GM13976 (cell line): ENCODE results near the gene XKRX.

ENCODE experiments used
- DNase-seq: peaks from one replicate; pipeline ENCODE4 v3.0.0; 2012; ENCODE audit warnings: low spot score
- in situ Hi-C: fragments of 300-500 bp; cut with MboI; formaldehyde crosslinking; loops from one replicate; pipeline ENCODE4 v1.12.0; 2022; ENCODE audit warnings: low sequenced_read_pairs, mixed read lengths, inconsistent platforms; ENCODE audit not compliant: unreplicated experiment
- TF ChIP-seq, protein P1 (sequence below): IDR thresholded peaks from 2 replicates; pipeline ENCODE4 v1.5.1; 2012; ENCODE audit warnings: borderline replicate concordance, mild to moderate bottlenecking; ENCODE audit not compliant: insufficient read depth; ENCODE audit errors: extremely low read depth, missing control alignments, control extremely low read depth

The XKRX gene

DNA sequence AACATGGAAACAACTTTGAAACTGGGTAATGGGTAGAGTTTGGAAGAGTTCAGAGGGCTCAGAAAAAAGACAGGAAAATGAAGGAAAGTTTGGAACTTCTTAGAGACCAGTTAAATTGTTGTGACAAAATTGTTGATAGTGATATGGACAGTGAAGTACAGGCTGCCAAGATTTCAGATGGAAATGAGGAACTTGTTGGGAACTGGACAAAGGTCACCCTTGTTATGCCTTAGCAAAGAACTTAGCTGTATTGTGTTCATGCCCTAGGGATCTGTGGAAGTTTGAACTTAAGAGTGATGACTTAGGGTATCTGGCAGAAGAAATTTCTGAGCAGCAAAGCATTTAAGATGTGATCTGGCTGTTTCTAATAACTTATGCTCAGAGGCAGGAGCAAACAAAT lies 35.6 kb upstream of the XKRX start:
- DNase-seq: no peak
- TF ChIP-seq, protein P1, sequence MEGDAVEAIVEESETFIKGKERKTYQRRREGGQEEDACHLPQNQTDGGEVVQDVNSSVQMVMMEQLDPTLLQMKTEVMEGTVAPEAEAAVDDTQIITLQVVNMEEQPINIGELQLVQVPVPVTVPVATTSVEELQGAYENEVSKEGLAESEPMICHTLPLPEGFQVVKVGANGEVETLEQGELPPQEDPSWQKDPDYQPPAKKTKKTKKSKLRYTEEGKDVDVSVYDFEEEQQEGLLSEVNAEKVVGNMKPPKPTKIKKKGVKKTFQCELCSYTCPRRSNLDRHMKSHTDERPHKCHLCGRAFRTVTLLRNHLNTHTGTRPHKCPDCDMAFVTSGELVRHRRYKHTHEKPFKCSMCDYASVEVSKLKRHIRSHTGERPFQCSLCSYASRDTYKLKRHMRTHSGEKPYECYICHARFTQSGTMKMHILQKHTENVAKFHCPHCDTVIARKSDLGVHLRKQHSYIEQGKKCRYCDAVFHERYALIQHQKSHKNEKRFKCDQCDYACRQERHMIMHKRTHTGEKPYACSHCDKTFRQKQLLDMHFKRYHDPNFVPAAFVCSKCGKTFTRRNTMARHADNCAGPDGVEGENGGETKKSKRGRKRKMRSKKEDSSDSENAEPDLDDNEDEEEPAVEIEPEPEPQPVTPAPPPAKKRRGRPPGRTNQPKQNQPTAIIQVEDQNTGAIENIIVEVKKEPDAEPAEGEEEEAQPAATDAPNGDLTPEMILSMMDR: no peak
- in situ Hi-C loops: no loop called here

DNA sequence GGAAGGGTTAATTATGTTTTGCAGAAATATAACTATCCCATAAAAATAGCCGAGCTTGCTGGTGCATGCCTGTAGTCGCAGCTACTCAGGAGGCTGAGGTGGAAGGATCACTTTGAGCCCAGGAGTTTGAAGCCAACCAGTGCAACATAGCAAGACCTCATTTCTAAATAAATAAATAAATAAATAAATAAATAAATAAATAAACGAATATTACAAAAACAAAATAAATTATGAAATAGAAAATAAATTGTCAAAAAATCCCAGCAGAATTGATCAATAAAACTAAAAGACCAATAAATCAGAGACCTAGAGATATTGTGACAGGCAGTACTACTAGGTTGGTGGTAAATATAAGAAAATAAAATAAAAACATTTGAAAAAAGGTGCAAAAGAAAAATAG lies 34.1 kb upstream of the XKRX start:
- DNase-seq: no peak
- in situ Hi-C loops: no loop called here
- TF ChIP-seq, protein P1: no peak

DNA sequence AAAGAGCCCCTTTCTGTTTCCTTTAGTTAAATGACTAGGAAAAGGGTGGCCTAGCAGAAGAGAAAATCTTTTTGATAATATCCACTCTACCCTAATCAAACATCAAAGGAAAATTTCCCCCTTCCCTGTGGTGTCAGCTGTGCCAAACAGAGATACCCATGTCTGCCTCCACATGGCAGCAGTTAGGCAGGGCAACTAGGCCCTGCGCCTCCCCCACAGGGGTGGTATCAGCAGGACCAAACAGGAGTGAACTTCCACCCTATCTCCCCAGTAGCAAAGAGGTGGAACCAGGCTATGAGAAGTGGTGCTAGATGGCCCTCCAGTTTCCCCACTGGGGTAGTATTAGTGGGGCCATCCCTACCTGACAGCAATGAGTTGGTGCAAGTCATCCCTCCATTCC lies 19.8 kb upstream of the XKRX start:
- TF ChIP-seq, protein P1: no peak
- DNase-seq: no peak
- in situ Hi-C loops: no loop called here

DNA sequence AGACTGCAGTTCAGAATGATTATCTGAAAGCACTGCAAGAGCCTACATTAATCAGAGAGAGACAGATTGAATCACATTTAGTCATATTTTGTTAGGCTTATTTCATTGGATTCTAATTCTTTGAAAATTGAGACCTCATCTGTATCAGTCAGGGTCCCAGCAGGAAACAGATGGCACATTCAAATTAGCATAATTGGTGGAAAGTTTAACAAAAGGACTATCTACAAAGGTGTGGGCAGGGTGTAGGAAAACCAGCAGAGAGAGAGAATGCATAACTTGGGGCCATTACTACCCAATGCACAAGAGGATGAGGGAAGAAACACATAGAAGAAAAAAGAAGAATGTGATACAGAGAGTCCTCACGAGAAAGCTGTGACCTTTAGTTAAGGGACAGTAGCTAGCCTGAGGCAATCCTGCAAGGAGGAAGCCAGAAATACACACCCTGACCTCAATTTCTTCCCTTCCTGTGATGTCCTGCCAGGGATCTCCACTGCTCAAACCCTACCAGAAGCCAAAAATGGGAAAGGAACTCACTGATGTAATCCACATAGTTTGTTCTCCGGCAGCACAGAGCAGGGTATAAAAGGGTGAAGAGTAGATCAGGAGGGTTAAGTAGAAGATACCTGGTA lies 17.7 kb upstream of the XKRX start:
- no peak for DNase-seq
- TF ChIP-seq, protein P1: no peak
- in situ Hi-C loops: no loop called here

DNA sequence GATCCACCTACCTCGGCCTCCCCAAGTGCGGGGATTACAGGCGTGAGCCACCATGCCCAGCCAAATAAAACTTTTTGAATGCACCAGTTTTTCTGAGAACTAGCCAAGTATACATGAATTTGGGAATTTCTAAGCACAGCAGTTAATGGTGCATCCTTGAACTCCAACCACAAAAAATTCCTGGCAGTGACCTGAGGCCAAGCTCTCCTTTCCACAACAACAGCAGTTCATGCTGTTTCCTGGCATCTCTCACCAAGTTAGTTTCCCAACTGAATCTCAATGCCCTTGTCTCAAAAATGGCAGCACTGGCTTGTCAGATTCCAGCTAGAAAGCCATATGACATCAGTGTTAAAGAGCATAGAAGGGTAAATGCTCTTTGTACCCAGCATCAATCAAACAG lies 15.9 kb upstream of the XKRX start:
- in situ Hi-C loops: no loop called here
- TF ChIP-seq, protein P1: no peak
- no peak for DNase-seq

DNA sequence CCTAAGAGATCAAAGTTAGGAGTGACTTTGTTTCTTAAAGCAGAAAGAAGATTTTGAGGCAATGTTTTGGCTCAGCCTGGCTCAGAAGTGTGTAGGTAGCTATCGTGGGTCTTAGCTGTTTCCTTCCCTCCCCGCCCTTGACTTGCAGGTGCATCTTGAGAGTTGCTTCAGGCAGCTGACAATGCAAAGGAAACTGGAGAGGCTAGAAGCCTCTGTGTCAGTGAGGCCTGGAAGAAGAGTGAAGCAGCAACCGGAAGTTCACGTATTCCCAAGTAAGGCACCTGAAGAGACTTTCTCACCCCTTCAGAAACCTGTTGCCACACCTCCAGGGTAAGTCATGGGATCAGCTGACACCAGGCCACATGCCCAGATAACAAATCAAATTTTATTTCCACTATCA lies 10.6 kb upstream of the XKRX start:
- no peak for DNase-seq
- in situ Hi-C loops: no loop called here
- TF ChIP-seq, protein P1: no peak
